HepG2 (cell line): ENCODE measurements around the gene TSLP. TPM values are rescaled to one million over a fixed set of nuclear protein-coding genes. Genes with fewer than 3 reads are reported as not detected.

Experiments used
- ARID2 ChIP-seq: sonication (generic); formaldehyde crosslinking; IDR thresholded peaks from 2 replicates; pipeline ENCODE4 v1.8.1; 2022; ENCODE audit warnings: mild to moderate bottlenecking, missing genetic modification reagents, borderline replicate concordance
- CCAR2 ChIP-seq: fragments of 200-400 bp; formaldehyde crosslinking; optimal IDR thresholded peaks from 2 replicates; pipeline ENCODE3; 2018; ENCODE audit warnings: low read depth, mild to moderate bottlenecking, low read length, moderate library complexity
- CREB1 ChIP-seq, 2 experiments: fragments of 450-650 bp in 1 of 2; IDR thresholded peaks; 2 replicates each; pipeline ENCODE4 v1.6.1; 2016 to 2017; ENCODE audit warnings: control low read depth in 1 of 2, mild to moderate bottlenecking in 1 of 2, missing compliant biosample characterization in 1 of 2, missing genetic modification characterization in 1 of 2
- GATA4 ChIP-seq: sonication (generic); IDR thresholded peaks from 2 replicates; pipeline ENCODE4 v1.6.1; 2016; ENCODE audit warnings: antibody characterized with exemption, low read depth, borderline replicate concordance
- HIC2 ChIP-seq: sonication (generic); formaldehyde crosslinking; IDR thresholded peaks from 2 replicates; pipeline ENCODE4 v1.9.0; 2022; ENCODE audit warnings: low read depth, missing genetic modification reagents
- HMGA1 ChIP-seq: sonication (generic); formaldehyde crosslinking; conservative IDR thresholded peaks from 2 replicates; pipeline ENCODE4 v1.4.0; 2020; ENCODE audit warnings: missing genetic modification reagents
- KLF11 ChIP-seq: IDR thresholded peaks from 2 replicates; pipeline ENCODE4 v1.6.1; 2016; ENCODE audit warnings: missing compliant biosample characterization
- MTA1 ChIP-seq: sonication (generic); formaldehyde crosslinking; IDR thresholded peaks from 2 replicates; pipeline ENCODE4 v1.4.0; 2020; ENCODE audit warnings: missing genetic modification reagents, mild to moderate bottlenecking, borderline replicate concordance
- NR0B2 ChIP-seq: sonication (generic); formaldehyde crosslinking; IDR thresholded peaks from 2 replicates; pipeline ENCODE4 v1.4.0; 2020; ENCODE audit warnings: mild to moderate bottlenecking, missing genetic modification reagents
- SALL2 ChIP-seq: sonication (generic); formaldehyde crosslinking; IDR thresholded peaks from 2 replicates; pipeline ENCODE4 v1.8.1; 2023; ENCODE audit warnings: mild to moderate bottlenecking, missing genetic modification reagents, inconsistent platforms
- SATB2 ChIP-seq: sonication (generic); formaldehyde crosslinking; IDR thresholded peaks from 2 replicates; pipeline ENCODE4 v1.5.0; 2020; ENCODE audit warnings: missing genetic modification reagents
- SIN3A ChIP-seq: IDR thresholded peaks from 2 replicates; pipeline ENCODE4 v1.6.1; 2011; ENCODE audit warnings: low read depth, mild to moderate bottlenecking, control low read depth, low read length, borderline replicate concordance
- SMAD3 ChIP-seq: sonication (generic); formaldehyde crosslinking; IDR thresholded peaks from 2 replicates; pipeline ENCODE4 v1.4.0; 2020; ENCODE audit warnings: missing genetic modification reagents
- SP2 ChIP-seq: sonication (generic); formaldehyde crosslinking; IDR thresholded peaks from 2 replicates; pipeline ENCODE4 v1.5.1; 2020; ENCODE audit warnings: mild to moderate bottlenecking, missing genetic modification reagents
- ZBED4 ChIP-seq: sonication (generic); formaldehyde crosslinking; IDR thresholded peaks from 2 replicates; pipeline ENCODE4 v1.4.0; 2020; ENCODE audit warnings: missing genetic modification reagents, borderline replicate concordance
- ZFP36 ChIP-seq: fragments of 150-350 bp; IDR thresholded peaks from 2 replicates; pipeline ENCODE4 v1.6.1; 2018; ENCODE audit warnings: borderline replicate concordance, low read length, low read depth; ENCODE audit not compliant: partially characterized antibody
- ZFP62 ChIP-seq: sonication (generic); formaldehyde crosslinking; IDR thresholded peaks from 2 replicates; pipeline ENCODE4 v1.4.0; 2020; ENCODE audit warnings: missing genetic modification reagents
- ZMYM2 ChIP-seq: sonication (generic); formaldehyde crosslinking; IDR thresholded peaks from 2 replicates; pipeline ENCODE4 v1.8.0; 2022; ENCODE audit warnings: mild to moderate bottlenecking, missing genetic modification reagents
- ZNF225 ChIP-seq: sonication (generic); formaldehyde crosslinking; IDR thresholded peaks from 2 replicates; pipeline ENCODE4 v1.4.0; 2020; ENCODE audit warnings: mild to moderate bottlenecking, missing genetic modification reagents
- ZNF567 ChIP-seq: sonication (generic); formaldehyde crosslinking; IDR thresholded peaks from 2 replicates; pipeline ENCODE4 v1.8.1; 2023; ENCODE audit warnings: mild to moderate bottlenecking, missing genetic modification reagents, borderline replicate concordance
- ZSCAN20 ChIP-seq: sonication (generic); formaldehyde crosslinking; IDR thresholded peaks from 2 replicates; pipeline ENCODE4 v1.4.0; 2020; ENCODE audit warnings: missing genetic modification reagents, mild to moderate bottlenecking, borderline replicate concordance
- ZSCAN5A ChIP-seq: sonication (generic); formaldehyde crosslinking; IDR thresholded peaks from 2 replicates; pipeline ENCODE4 v1.8.0; 2022; ENCODE audit warnings: mild to moderate bottlenecking, missing genetic modification reagents, borderline replicate concordance
- polyA plus RNA-seq, 8 experiments: library from polyadenylated mRNA; depleted of rRNA in 3 of 8; stranded (reverse) in 7 of 8; unstranded in 1 of 8; fragments of >200 nt; fragmentation: Illumina TruSeq in 4 of 8; extraction: Trizol in 4 of 8; gene quantifications; 2 replicates each; pipeline versions ENCODE4 v1.2.1 to v1.2.3, GENCODE V29; 2011 to 2016; ENCODE audit warnings: low read depth in 4 of 8, missing spikeins in 1 of 8, mixed read lengths in 1 of 8; ENCODE audit not compliant: insufficient read depth in 1 of 8
- total RNA-seq, 5 experiments: library from RNA; depleted of rRNA; stranded (reverse); fragments of >200 nt; fragmentation: Illumina TruSeq; extraction: Trizol; gene quantifications; 2 replicates each; pipeline ENCODE4 v1.2.3, GENCODE V29; 2016; ENCODE audit warnings: low read depth in 1 of 5

TSLP gene
- total and polyA plus RNA-seq, 2 of the 13 experiments (the other 11 are each of a cell fraction or from before 2014, with no cell fraction given), result not detected

GRCh38 chr5:111092062-111092853, 20.7 kb downstream of the TSLP start, which contains the start of gene WDR36 (continued):
- TF ChIP-seq GATA4 (no peak), ZBED4 (CRISPR knock-in tag) (peak; percentile 86), CREB1 (IDR thresholded peaks at IDR 0.05) (peak; percentile 65), CREB1 (CRISPR knock-in tag; IDR thresholded peaks at IDR 0.05) (peak; percentile 95), SP2 (CRISPR knock-in tag) (peak; percentile 71), SMAD3 (CRISPR knock-in tag) (peak; percentile 98), ZFP36 (peak; percentile 60), MTA1 (CRISPR knock-in tag) (peak; percentile 88; the same call in 1 of the 2 replicates), SIN3A (peak; percentile 35), HMGA1 (CRISPR knock-in tag) (no peak), SATB2 (CRISPR knock-in tag) (peak; percentile 95), HIC2 (CRISPR knock-in tag) (no peak), ZNF567 (CRISPR knock-in tag) (no peak), SALL2 (peak; percentile 97), ZMYM2 (CRISPR knock-in tag) (peak; percentile 84), NR0B2 (CRISPR knock-in tag) (peak; percentile 99), KLF11 (CRISPR knock-in tag) (peak; percentile 96), ZSCAN5A (peak; percentile 99), ARID2 (CRISPR knock-in tag) (peak; percentile 98), ZSCAN20 (no peak), CCAR2 (peak; percentile 93), ZFP62 (no peak), ZNF225 (CRISPR knock-in tag) (peak; percentile 76; the same call in 1 of the 2 replicates)
